ENCODE results near the gene KIF2A. TPM values are rescaled to one million over a fixed set of nuclear protein-coding genes. Genes with fewer than 3 reads are reported as not detected.

The KIF2A gene
- total RNA-seq, 1 experiment from 2014 or later: 86.1 TPM

- no peak for DNase-seq
- no peak overlapping the region for H4K5ac ChIP-seq (ENCODE audit: insufficient read length, low read depth, low read length)
- H2BK15ac ChIP-seq (ENCODE audit: low read depth, low read length): no peak overlapping the region
- peaks cover 5 to 16% (median 15%) of the 10 kb centered on the region in 3 experiments; a peak in 4 of 7 replicates for H3K36me3 Mint-ChIP-seq (ENCODE audit: insufficient read depth in 1 of 3, low read depth in 3 of 3)
- H4K91ac ChIP-seq (ENCODE audit: insufficient read length, low read depth, low read length): no peak overlapping the region
- no peak overlapping the region for H3K56ac ChIP-seq (ENCODE audit: insufficient read length, low read depth, low read length)
- no peaks in the 10 kb centered on the region for H3K4me1 ChIP-seq (ENCODE audit: insufficient read depth, low read length)
- TF ChIP-seq CTCF (conservative IDR thresholded peaks at IDR 0.05): no peak
- no peaks in the 10 kb centered on the region for H4K20me1 ChIP-seq (ENCODE audit: control insufficient read depth, insufficient read depth, insufficient read length)
- H3K27ac Mint-ChIP-seq: no peak overlapping the region
- H3K23ac ChIP-seq (ENCODE audit: insufficient read length, low read depth, low read length): no peak overlapping the region
- no peak overlapping the region for H3T11ph ChIP-seq (ENCODE audit: low read length)
- H3K27ac ChIP-seq (ENCODE audit: insufficient read length, low read depth, low read length): no peak overlapping the region
- WGBS (ENCODE audit: extremely low coverage, insufficient read length, low lambda C conversion rate): no CpG with 5 or more reads among the region's 4 CpGs
- H3K4ac ChIP-seq (ENCODE audit: low read depth, low read length): no peak overlapping the region
- no peak overlapping the region for H3K4me2 ChIP-seq (ENCODE audit: insufficient read depth, insufficient read length, low read length)
- no peak overlapping the region for H4K8ac ChIP-seq (replicated peaks; ENCODE audit: insufficient read length, low read depth, low read length)
- no peaks in the 10 kb centered on the region for H3K27me3 ChIP-seq (ENCODE audit: insufficient read depth, low read length)
- H2BK5ac ChIP-seq (ENCODE audit: insufficient read length, low read length): no peak overlapping the region
- H3K9me3 ChIP-seq (ENCODE audit: control insufficient read depth, low read depth, low read length): no peaks in the 10 kb centered on the region
- H3K4me1 Mint-ChIP-seq: peaks cover 32% of the 10 kb centered on the region in 2 experiments
- no peak overlapping the region for H2AK5ac ChIP-seq (ENCODE audit: insufficient read length, low read length)
- peaks cover 4% of the 10 kb centered on the region for H3K79me1 ChIP-seq (ENCODE audit: insufficient read depth, low read depth, low read length, poor library complexity, severe bottlenecking)
- no peak overlapping the region for H3K18ac ChIP-seq (ENCODE audit: insufficient read length, low read depth, low read length)
- H2BK20ac ChIP-seq (ENCODE audit: low read depth, low read length, poor library complexity, severe bottlenecking): no peak overlapping the region
- H2BK12ac ChIP-seq (ENCODE audit: insufficient read length, low read depth, low read length): no peak overlapping the region
- peaks cover 52% of the 10 kb centered on the region for H3K79me2 ChIP-seq (ENCODE audit: insufficient read depth, low read length)
- no peaks in the 10 kb centered on the region for H3K9me3 Mint-ChIP-seq
- H3K23me2 ChIP-seq (ENCODE audit: insufficient read length, low read depth, low read length, poor library complexity, severe bottlenecking): peaks cover 3% of the 10 kb centered on the region
- no peak overlapping the region for H3K4me3 Mint-ChIP-seq
- peaks cover 6% of the 10 kb centered on the region; the same call in 1 of the 2 replicates for H3K27me3 Mint-ChIP-seq (ENCODE audit: low read depth)
- H3K9ac ChIP-seq (ENCODE audit: extremely low read depth, insufficient read length, low read length): no peak overlapping the region
- no peak overlapping the region for H2BK120ac ChIP-seq (ENCODE audit: low read depth, low read length, poor library complexity, severe bottlenecking)
- no peak overlapping the region for H3K14ac ChIP-seq (ENCODE audit: insufficient read depth, low read length)
- no peak overlapping the region for H2AFZ ChIP-seq (ENCODE audit: low read length)
Observed at GRCh38 chr5:62309107-62309506, 3.1 kb downstream of the KIF2A start.

Data from H9 (cell line).